ENCODE data around the gene PCDHB7.
A peak's percentile ranks its signal among the peaks of the same experiment; 100 is the strongest.
"Not testable (repeated sequence)": the region's sequence is repeated elsewhere in the genome, so short reads cannot be mapped to it uniquely, and the experiment has no call there.

Gene PCDHB7

DNA sequence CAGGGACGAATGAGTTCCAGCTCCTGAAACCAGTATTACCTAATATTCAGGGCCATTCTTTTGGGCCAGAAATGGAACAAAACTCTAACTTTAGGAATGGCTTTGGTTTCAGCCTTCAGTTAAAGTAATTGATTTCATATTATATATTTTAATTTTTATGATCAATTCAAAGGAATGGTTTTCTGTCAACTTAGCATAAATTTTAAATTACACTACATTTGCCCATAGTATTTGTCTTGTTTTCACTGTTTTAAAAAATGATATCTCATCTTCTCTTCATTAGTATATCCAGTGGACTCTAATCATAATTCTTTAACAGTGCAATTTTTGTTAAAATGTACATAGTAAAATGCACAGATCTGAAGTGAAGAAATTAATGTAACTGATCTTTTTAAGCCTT lies 7.9 kb downstream of the PCDHB7 start:
- DNase-seq = no peak

DNA sequence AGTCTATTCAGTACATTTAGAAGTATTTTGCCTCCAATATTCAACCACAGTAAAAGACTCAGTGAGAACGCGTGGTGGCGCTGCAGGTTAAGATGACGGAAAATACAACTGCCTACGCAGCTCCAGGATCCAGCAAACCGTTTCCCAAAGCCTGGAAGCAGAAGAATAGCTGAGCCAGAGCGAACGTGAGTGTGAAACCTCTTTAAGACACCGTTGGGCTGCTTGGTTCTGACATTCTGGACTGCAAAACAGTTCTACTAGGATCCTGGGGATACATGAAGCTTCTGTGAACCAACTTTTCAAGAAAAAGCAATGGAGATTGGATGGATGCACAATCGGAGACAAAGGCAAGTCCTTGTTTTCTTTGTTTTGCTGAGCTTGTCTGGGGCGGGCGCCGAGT lies 9.8 kb downstream of the PCDHB7 start, which contains the start of gene PCDHB16:
PCDHB16 (plus strand) TSS at position 140 of the 400 bp plus-strand sequence; CDS start at position 313, 173 bp downstream.
- DNase-seq = no peak

DNA sequence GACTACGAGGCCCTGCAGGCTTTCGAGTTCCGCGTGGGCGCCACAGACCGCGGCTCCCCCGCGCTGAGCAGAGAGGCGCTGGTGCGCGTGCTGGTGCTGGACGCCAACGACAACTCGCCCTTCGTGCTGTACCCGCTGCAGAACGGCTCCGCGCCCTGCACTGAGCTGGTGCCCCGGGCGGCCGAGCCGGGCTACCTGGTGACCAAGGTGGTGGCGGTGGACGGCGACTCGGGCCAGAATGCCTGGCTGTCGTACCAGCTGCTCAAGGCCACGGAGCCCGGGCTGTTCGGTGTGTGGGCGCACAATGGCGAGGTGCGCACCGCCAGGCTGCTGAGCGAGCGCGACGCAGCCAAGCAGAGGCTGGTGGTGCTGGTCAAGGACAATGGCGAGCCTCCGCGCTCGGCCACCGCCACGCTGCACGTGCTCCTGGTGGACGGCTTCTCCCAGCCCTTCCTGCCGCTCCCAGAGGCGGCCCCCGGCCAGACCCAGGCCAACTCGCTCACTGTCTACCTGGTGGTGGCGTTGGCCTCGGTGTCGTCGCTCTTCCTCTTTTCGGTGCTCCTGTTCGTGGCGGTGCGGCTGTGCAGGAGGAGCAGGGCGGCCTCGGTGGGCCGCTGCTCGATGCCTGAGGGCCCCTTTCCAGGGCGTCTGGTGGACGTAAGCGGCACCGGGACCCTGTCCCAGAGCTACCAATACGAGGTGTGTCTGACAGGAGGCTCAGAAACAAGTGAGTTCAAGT lies 11.8 kb downstream of the PCDHB7 start:
- DNase-seq = not testable (repeated sequence)

DNA sequence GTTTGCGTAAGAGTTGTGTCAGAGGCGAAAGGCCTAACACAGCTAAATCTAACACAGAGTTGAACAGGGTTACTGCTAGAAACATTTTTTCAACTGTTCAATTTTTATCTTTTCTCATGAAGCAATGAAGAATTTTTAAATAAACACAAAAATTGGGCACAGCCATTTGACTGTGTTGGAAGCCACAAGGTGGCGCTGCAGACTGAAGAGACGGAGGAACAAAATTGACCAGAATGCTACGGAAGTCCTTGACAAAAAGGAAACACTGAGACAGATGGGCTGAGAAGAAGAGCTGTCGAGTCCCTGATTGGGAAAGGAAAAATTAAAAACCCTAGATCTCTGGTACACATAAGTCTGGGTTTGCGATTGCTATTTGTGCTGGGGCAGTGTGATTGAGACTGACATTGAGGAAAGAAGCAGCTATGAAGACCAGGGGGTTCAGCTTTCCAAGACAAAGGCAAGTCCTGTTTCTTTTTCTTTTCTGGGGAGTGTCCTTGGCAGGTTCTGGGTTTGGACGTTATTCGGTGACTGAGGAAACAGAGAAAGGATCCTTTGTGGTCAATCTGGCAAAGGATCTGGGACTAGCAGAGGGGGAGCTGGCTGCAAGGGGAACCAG lies 14.6 kb downstream of the PCDHB7 start, which contains the start of gene PCDHB9:
PCDHB9 (plus strand) TSS at position 265 of the 616 bp plus-strand sequence; CDS start at position 423, 158 bp downstream.
- peak; percentile 6 to 22 for DNase-seq

DNA sequence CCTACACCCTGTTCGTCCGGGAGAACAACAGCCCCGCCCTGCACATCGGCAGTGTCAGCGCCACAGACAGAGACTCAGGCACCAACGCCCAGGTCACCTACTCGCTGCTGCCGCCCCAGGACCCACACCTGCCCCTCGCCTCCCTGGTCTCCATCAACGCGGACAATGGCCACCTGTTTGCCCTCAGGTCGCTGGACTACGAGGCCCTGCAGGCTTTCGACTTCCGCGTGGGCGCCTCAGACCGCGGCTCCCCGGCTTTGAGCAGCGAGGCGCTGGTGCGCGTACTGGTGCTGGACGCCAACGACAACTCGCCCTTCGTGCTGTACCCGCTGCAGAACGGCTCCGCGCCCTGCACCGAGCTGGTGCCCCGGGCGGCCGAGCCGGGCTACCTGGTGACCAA lies 16.2 kb downstream of the PCDHB7 start:
- not testable (repeated sequence) for DNase-seq

DNA sequence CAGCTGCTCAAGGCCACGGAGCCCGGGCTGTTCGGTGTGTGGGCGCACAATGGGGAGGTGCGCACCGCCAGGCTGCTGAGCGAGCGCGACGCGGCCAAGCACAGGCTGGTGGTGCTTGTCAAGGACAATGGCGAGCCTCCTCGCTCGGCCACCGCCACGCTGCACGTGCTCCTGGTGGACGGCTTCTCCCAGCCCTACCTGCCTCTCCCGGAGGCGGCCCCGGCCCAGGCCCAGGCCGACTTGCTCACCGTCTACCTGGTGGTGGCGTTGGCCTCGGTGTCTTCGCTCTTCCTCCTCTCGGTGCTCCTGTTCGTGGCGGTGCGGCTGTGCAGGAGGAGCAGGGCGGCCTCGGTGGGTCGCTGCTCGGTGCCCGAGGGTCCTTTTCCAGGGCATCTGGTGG lies 16.7 kb downstream of the PCDHB7 start:
- not testable (repeated sequence) for DNase-seq

DNA sequence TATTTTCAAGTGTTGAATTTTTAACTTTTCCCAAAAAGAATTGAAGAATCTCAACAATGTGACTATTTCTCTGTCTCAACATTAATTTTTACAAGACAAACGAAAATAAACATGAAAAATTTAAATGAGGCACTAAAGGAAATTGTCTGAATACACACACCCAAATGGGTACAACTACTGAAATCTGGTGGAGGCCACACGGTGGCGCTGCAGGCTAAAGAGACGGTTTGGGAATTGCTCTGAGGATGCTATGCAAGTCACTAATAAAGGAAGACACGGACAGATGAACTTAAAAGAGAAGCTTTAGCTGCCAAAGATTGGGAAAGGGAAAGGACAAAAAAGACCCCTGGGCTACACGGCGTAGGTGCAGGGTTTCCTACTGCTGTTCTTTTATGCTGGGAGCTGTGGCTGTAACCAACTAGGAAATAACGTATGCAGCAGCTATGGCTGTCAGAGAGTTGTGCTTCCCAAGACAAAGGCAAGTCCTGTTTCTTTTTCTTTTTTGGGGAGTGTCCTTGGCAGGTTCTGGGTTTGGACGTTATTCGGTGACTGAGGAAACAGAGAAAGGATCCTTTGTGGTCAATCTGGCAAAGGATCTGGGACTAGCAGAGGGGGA lies 19.8 kb downstream of the PCDHB7 start, which contains the start of gene PCDHB10:
PCDHB10 (plus strand) TSS at position 244 of the 616 bp plus-strand sequence; CDS start at position 444, 200 bp downstream.
- peak; percentile 8 to 16 for DNase-seq

DNA sequence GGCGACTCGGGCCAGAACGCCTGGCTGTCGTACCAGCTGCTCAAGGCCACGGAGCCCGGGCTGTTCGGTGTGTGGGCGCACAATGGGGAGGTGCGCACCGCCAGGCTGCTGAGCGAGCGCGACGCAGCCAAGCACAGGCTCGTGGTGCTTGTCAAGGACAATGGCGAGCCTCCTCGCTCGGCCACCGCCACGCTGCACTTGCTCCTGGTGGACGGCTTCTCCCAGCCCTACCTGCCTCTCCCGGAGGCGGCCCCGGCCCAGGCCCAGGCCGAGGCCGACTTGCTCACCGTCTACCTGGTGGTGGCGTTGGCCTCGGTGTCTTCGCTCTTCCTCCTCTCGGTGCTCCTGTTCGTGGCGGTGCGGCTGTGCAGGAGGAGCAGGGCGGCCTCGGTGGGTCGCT lies 21.9 kb downstream of the PCDHB7 start:
- not testable (repeated sequence) for DNase-seq

DNA sequence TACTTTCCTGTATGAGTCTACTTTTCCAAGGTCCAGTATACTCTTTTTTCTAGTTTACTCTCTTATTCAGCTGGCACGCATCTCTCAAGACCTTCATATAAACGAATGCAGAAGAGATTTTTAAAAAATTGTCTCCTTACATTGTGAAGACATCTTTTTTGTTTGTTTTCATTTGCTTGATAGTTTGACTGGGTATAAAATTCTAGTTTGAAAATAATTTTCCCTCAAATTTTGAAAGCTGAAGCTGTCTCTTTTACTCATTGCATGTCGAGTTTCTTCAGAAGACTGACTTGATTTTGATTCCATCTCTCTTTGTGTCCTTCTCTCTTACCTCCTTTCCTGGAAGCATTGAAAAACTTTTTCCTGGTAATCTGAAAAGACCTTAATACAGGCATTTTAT lies 23.9 kb downstream of the PCDHB7 start:
- no peak for DNase-seq

DNA sequence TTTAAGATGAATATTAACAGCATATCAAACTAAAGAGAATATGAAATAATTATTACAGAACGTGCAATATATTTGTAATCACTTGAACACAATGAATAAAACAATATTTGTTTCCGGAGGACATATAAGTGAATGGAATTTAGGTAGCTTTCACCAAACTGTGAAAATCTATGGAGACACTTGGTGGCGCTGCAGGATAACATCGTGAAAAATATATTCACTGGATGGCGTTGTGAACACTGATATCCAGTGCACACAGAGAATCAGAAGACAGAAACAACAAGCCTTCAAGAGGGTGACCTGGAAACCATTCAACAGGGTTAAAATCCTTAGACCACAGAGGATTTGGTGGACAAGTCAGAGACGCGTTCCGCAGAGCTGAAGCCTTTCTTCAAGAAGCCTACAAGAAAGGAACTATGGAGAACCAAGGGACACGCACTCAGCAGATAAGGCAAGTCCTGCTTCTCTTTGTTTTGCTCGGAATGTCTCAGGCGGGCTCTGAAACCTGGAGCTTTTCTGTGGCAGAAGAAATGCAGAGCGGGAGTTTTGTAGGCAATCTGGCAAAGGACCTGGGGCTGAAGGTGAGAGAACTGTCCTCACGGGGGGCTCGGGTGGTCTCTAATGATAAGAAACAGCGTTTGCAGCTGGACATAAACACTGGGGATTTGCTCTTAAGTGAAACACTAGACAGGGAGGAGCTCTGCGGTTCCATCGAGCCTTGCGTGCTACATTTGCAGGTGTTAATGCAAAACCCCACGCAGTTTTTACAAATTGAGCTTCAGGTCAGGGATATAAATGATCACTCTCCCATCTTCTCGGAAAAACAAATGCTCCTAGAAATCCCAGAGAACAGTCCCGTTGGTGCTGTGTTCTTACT lies 27.2 kb downstream of the PCDHB7 start, which contains the start of gene PCDHB11:
PCDHB11 (plus strand) TSS at position 269 of the 877 bp plus-strand sequence; CDS start at position 417, 148 bp downstream.
- DNase-seq = peak; percentile 38 to 78

DNA sequence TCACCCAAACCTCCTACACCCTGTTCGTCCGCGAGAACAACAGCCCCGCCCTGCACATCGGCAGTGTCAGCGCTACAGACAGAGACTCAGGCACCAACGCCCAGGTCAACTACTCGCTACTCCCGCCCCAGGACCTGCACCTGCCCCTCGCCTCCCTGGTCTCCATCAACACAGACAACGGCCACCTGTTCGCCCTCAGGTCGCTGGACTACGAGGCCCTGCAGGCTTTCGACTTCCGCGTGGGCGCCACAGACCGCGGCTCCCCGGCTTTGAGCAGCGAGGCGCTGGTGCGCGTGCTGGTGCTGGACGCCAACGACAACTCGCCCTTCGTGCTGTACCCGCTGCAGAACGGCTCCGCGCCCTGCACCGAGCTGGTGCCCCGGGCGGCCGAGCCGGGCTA lies 28.7 kb downstream of the PCDHB7 start:
- not testable (repeated sequence) for DNase-seq

DNA sequence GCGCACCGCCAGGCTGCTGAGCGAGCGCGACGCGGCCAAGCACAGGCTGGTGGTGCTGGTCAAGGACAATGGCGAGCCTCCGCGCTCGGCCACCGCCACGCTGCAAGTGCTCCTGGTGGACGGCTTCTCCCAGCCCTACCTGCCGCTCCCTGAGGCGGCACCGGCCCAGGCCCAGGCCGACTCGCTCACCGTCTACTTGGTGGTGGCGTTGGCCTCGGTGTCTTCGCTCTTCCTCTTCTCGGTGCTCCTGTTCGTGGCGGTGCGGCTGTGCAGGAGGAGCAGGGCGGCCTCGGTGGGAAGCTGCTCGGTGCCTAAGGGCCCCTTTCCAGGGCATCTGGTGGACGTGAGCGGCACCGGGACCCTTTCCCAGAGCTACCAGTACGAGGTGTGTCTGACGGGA lies 29.2 kb downstream of the PCDHB7 start:
- DNase-seq = not testable (repeated sequence)

DNA sequence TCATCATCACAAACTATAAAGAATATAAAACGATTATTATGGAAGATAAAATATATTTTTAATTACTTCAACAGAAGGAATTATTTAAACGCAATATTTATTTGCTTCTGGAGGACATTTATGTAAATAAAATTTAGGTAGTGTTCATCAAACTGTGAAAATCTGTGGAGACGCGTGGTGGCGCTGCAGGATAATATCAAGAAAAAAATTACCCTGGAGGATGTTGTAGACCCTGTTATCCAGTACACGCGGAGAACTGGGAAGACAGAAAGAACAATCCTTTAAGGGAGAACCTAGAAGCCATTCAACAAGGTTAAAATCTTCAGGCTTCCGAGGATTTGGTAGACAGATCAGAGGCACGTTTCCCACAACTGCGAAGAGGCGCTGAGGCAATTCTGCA lies 36.0 kb downstream of the PCDHB7 start, which contains the start of gene PCDHB12:
PCDHB12 (plus strand) TSS at position 242 of the 400 bp plus-strand sequence. CDS start 189 bp downstream, outside the sequence.
- DNase-seq = no peak

DNA sequence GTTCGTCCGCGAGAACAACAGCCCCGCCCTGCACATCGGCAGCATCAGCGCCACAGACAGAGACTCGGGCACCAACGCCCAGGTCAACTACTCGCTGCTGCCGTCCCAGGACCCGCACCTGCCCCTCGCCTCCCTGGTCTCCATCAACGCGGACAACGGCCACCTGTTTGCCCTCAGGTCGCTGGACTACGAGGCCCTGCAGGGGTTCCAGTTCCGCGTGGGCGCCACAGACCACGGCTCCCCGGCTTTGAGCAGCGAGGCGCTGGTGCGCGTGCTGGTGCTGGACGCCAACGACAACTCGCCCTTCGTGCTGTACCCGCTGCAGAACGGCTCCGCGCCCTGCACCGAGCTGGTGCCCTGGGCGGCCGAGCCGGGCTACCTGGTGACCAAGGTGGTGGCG lies 37.8 kb downstream of the PCDHB7 start:
- DNase-seq = not testable (repeated sequence)

DNA sequence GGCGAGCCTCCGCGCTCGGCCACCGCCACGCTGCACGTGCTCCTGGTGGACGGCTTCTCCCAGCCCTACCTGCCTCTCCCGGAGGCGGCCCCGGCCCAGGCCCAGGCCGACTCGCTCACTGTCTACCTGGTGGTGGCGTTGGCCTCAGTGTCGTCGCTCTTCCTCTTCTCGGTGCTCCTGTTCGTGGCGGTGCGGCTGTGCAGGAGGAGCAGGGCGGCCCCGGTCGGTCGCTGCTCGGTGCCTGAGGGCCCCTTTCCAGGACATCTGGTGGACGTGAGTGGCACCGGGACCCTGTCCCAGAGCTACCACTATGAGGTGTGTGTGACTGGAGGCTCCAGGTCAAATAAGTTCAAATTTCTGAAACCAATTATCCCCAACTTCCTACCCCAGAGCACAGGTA lies 38.4 kb downstream of the PCDHB7 start:
- not testable (repeated sequence) for DNase-seq

DNA sequence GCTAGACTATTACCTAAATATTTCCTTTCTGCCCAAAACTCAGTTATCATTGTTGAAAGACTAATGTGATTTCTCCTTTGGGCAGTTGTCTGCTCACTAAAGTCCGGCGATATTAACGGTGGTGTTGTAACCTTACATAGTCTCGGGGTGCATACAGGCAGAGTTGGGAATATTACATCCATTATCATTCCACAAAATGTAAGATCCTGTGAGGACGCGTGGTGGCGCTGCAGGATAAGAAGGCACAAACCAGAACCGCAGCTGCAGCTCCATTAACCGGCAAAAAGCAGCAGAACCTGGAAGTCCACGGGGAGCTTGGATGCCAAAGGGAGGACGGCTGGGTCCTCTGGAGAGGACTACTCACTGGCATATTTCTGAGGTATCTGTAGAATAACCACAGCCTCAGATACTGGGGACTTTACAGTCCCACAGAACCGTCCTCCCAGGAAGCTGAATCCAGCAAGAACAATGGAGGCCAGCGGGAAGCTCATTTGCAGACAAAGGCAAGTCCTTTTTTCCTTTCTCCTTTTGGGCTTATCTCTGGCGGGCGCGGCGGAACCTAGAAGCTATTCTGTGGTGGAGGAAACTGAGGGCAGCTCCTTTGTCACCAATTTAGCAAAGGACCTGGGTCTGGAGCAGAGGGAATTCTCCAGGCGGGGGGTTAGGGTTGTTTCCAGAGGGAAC lies 41.4 kb downstream of the PCDHB7 start, which contains the start of gene PCDHB13:
PCDHB13 (plus strand) TSS at position 264 of the 684 bp plus-strand sequence; CDS start at position 469, 205 bp downstream.
- DNase-seq = not testable (repeated sequence)

DNA sequence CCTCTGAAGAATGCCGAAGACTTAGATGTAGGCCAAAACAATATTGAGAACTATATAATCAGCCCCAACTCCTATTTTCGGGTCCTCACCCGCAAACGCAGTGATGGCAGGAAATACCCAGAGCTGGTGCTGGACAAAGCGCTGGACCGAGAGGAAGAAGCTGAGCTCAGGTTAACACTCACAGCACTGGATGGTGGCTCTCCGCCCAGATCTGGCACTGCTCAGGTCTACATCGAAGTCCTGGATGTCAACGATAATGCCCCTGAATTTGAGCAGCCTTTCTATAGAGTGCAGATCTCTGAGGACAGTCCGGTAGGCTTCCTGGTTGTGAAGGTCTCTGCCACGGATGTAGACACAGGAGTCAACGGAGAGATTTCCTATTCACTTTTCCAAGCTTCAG lies 42.1 kb downstream of the PCDHB7 start:
- not testable (repeated sequence) for DNase-seq

DNA sequence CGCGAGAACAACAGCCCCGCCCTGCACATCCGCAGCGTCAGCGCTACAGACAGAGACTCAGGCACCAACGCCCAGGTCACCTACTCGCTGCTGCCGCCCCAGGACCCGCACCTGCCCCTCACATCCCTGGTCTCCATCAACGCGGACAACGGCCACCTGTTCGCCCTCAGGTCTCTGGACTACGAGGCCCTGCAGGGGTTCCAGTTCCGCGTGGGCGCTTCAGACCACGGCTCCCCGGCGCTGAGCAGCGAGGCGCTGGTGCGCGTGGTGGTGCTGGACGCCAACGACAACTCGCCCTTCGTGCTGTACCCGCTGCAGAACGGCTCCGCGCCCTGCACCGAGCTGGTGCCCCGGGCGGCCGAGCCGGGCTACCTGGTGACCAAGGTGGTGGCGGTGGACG lies 43.1 kb downstream of the PCDHB7 start:
- not testable (repeated sequence) for DNase-seq

DNA sequence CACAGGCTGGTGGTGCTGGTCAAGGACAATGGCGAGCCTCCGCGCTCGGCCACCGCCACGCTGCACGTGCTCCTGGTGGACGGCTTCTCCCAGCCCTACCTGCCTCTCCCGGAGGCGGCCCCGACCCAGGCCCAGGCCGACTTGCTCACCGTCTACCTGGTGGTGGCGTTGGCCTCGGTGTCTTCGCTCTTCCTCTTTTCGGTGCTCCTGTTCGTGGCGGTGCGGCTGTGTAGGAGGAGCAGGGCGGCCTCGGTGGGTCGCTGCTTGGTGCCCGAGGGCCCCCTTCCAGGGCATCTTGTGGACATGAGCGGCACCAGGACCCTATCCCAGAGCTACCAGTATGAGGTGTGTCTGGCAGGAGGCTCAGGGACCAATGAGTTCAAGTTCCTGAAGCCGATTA lies 43.6 kb downstream of the PCDHB7 start:
- not testable (repeated sequence) for DNase-seq

DNA sequence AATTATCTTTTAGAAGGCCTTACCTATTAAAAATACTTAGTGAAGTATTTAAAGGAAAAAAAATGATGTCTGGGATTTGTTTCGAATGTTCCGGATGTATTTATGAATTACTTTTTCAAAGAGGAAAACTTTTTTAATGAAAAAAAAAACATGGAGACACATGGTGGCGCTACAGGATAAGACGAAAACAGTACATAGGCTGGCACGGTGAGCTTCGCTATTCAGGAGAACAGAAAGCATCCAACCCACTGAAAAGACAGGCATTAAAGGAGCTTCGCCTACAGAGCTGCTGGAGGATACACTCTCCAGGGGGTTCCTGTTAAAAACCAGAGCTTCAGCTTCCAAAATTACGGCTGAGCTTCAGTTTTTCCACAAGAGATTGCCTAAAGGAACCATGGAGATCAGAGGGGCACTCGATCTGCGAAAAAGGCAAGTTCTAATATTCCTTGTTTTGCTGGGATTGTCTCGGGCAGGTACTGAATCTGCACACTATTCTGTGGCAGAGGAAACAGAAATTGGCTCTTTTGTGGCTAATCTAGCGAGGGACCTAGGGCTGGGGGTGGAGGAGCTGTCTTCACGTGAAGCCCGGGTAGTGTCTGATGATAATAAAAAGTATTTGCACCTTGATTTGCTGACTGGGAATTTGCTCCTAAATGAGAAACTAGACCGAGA lies 50.8 kb downstream of the PCDHB7 start, which contains the start of gene PCDHB14:
PCDHB14 (plus strand) TSS at position 232 of the 672 bp plus-strand sequence; CDS start at position 395, 163 bp downstream.
- peak; percentile 3 to 22 for DNase-seq

DNA sequence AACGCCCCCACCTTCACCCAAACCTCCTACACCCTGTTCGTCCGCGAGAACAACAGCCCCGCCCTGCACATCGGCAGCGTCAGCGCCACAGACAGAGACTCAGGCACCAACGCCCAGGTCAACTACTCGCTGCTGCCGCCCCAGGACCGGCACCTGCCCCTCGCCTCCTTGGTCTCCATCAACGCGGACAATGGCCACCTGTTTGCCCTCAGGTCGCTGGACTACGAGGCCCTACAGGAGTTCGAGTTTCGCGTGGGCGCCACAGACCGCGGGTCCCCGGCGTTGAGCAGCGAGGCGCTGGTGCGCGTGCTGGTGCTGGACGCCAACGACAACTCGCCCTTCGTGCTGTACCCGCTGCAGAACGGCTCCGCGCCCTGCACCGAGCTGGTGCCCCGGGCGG lies 52.4 kb downstream of the PCDHB7 start:
- not testable (repeated sequence) for DNase-seq
